Fibroblast of pulmonary artery (primary cell): ENCODE results near the gene RYK.

Experiments used
- DNase-seq: peaks from one replicate; pipeline ENCODE4 v3.0.0-alpha.2; 2010; ENCODE audit warnings: low read depth
- H3K4me3 ChIP-seq: replicated peaks from 2 replicates; pipeline ENCODE4 v1.5.1; 2011; ENCODE audit warnings: low read depth, mild to moderate bottlenecking, control low read depth, low read length, moderate library complexity
- CTCF ChIP-seq: IDR thresholded peaks from 2 replicates; pipeline ENCODE4 v1.5.1; 2011; ENCODE audit warnings: mild to moderate bottlenecking, control low read depth, low read length, inconsistent platforms; ENCODE audit errors: missing control alignments

The RYK gene

GRCh38 chr3:134250717-134251220 is at the start of gene RYK:
RYK (minus strand) TSS chr3:134250859; CDS start chr3:134250654, 205 bp downstream.
- peak; percentile 72 for DNase-seq
- no peak for TF ChIP-seq CTCF

GRCh38 chr3:134299888-134300206 is 49.2 kb upstream of the RYK start:
- H3K4me3 ChIP-seq: no peak overlapping the region
- no peak for DNase-seq
- TF ChIP-seq CTCF: no peak

More at GRCh38 chr3:134250717-134251220, at the start of gene RYK:
- peak within 1 kb of the TSS; percentile 79 for H3K4me3 ChIP-seq

GRCh38 chr3:134299185-134299887 is 48.7 kb upstream of the RYK start:
- TF ChIP-seq CTCF: peak; percentile 58
- peak; percentile 70 for DNase-seq
- H3K4me3 ChIP-seq: no peak overlapping the region

- TF ChIP-seq CTCF: no peak
- H3K4me3 ChIP-seq: no peak overlapping the region
- DNase-seq: no peak
Measured at GRCh38 chr3:134298249-134298648, 47.6 kb upstream of the RYK start.

GRCh38 chr3:134296616-134297015 is 46.0 kb upstream of the RYK start:
- no peak overlapping the region for H3K4me3 ChIP-seq
- DNase-seq: no peak
- TF ChIP-seq CTCF: no peak

- no peak for DNase-seq
- no peak overlapping the region for H3K4me3 ChIP-seq
- TF ChIP-seq CTCF: no peak
Measured at GRCh38 chr3:134295930-134296329, 45.3 kb upstream of the RYK start.
